Pancreas (tissue), 10 donors: ENCODE data around the gene ME1. TPM values are rescaled to one million over a fixed set of nuclear protein-coding genes. Genes with fewer than 3 reads are reported as not detected.
"Not testable (repeated sequence)": the region's sequence is repeated elsewhere in the genome, so short reads cannot be mapped to it uniquely, and the experiment has no call there.

ENCODE experiments used
- ATAC-seq, 4 donors: fragments of 200-7000 bp; cut with Tn5 transposase; one replicate each; pipeline versions ENCODE4 v1.8.0 to v1.9.1; 2020; ENCODE audit warnings: mild to moderate bottlenecking in 4 of 4, moderate library complexity in 4 of 4
- DNase-seq, 6 donors: peaks; one replicate each; pipeline ENCODE4 v3.0.0-alpha.2; 2020
- FAIRE-seq: peaks from 2 replicates; lab custom pipeline; 2012; peaks lifted over from hg19 to GRCh38; lab: Jason Lieb, UNC
- H3K27ac ChIP-seq, 4 donors: fragments of 200-600 bp; sonication (generic); 1 replicate in 3 of 4; 2 replicates in 1 of 4; pipeline versions ENCODE4 v1.5.0 to v1.8.0; 2020
- H3K27me3 ChIP-seq, 4 donors: fragments of 200-600 bp; one replicate each; pipeline ENCODE4 v1.8.0; 2021
- H3K36me3 ChIP-seq, 3 donors: fragments of 200-600 bp; sonication (generic) in 1 of 3; one replicate each; pipeline versions ENCODE4 v1.5.0 to v1.8.0; 2020 to 2021
- H3K4me1 ChIP-seq, 3 donors: fragments of 200-600 bp; one replicate each; pipeline ENCODE4 v1.8.0; 2021
- H3K4me3 ChIP-seq, 4 donors: fragments of 200-600 bp; sonication (generic) in 2 of 4; one replicate each; pipeline versions ENCODE4 v1.5.0 to v1.8.0; 2020 to 2021
- H3K9me3 ChIP-seq, 4 donors: fragments of 200-600 bp; one replicate each; pipeline ENCODE4 v1.8.0; 2021
- WGBS, 2 donors: extraction: QIAGEN DNeasy Blood & Tissue Kit; methylation state at CpG; one replicate each; pipeline ENCODE4 v1.1.7; 2013; 5-methylcytosine and 5-hydroxymethylcytosine counted together
- intact Hi-C, 3 donors: fragments of 100-400 bp; cut with DNase I; formaldehyde crosslinking; loops; one replicate each; pipeline versions ENCODE4 v1.11.1 to v1.14.2; 2022
- polyA plus RNA-seq, 2 donors: library from polyadenylated mRNA; stranded (reverse); fragments of 200-250 nt; gene quantifications; one replicate each; pipeline ENCODE4 v1.2.3, GENCODE V29; 2013
- total RNA-seq, 6 donors: library from RNA; stranded (reverse); fragmentation: NEBNext Ultra II Directional in 4 of 6; extraction: Animal tissue kit (Norgen Biotek cat#: 25700) in 4 of 6; gene quantifications; one replicate each; pipeline versions ENCODE4 v1.2.1 to v1.2.4, GENCODE V29; 2021 to 2023
- TF ChIP-seq, protein P1 (sequence below), 4 donors: fragments of 200-600 bp; sonication (generic) in 3 of 4; IDR thresholded peaks; one replicate each; pipeline versions ENCODE4 v1.5.0 to v1.8.0; 2021; ENCODE audit warnings: antibody characterized with exemption in 4 of 4
- donor health status: healthy with polysubstance abuse.
- donor health status: DM: no; HTN: no; CAD: no; lungs with moderate emphysema.
- donor health status: DM: no; HTN: no; CAD: no.
- donor health status: control.
- donor health status: control.
- donor health status: Bipolar disorder and iron deficiency.
- donor health status: DM: yes; HTN: yes; CAD: no.
- donor health status: DM: no; HTN: no; CAD: no.
- donor health status: DM: no; HTN: no; CAD: no.
- donor health status: DM: yes; HTN: yes; CAD: no.

The ME1 gene
- total and polyA plus RNA-seq, 8 donors: 1.5 to 4.6 (median 3.1) TPM

DNA sequence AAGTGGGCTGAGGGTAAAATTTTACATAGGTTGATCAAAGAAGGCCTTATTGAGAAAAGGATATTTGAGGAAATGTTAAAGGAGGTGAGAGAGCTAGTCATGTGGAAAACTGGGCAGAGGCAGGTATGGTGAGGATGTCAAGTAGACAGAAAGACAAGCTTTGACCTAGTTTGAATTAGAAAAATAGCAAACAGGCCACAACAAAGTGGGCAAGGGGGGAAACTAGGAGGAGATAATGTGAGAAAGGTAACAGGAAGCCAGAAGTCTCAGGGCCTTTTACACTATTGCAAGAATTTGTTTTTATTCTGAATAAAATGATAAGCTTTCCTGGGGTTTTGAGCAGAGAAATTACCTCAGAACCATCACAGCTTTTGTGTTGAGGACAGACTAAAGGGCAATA, 122.0 kb downstream of the ME1 start:
- no peak for ATAC-seq
- Histone ChIP-seq H3K36me3 (no peaks in the 10 kb centered on the region), H3K4me3 (no peak overlapping the region), H3K9me3 (no peaks in the 10 kb centered on the region), H3K27me3 (no peaks in the 10 kb centered on the region), H3K27ac (no peak overlapping the region), H3K4me1 (no peaks in the 10 kb centered on the region)
- no peak for FAIRE-seq
- DNase-seq: no peak
- intact Hi-C loops: no loop called here
- TF ChIP-seq, protein P1, sequence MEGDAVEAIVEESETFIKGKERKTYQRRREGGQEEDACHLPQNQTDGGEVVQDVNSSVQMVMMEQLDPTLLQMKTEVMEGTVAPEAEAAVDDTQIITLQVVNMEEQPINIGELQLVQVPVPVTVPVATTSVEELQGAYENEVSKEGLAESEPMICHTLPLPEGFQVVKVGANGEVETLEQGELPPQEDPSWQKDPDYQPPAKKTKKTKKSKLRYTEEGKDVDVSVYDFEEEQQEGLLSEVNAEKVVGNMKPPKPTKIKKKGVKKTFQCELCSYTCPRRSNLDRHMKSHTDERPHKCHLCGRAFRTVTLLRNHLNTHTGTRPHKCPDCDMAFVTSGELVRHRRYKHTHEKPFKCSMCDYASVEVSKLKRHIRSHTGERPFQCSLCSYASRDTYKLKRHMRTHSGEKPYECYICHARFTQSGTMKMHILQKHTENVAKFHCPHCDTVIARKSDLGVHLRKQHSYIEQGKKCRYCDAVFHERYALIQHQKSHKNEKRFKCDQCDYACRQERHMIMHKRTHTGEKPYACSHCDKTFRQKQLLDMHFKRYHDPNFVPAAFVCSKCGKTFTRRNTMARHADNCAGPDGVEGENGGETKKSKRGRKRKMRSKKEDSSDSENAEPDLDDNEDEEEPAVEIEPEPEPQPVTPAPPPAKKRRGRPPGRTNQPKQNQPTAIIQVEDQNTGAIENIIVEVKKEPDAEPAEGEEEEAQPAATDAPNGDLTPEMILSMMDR (IDR thresholded peaks at IDR 0.05): no peak

DNA sequence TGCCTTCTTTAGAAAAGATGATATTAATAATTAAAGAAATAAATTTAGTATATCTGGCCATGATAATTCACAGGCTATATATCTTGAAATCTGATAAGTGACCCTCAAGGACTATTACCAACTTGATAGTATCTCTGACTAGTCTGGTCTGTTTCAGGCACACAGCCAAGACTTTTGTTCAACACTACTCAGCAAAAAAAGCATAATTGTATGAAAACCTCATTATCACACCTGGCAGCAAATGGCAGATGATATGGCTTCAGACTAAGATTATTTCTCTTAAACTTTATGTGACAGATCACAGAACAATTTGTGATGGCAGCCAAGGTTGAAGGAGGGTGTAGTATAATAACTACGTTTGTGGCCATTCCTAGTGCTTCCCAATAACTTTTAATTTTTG, 123.0 kb downstream of the ME1 start:
- Histone ChIP-seq H3K36me3 (no peaks in the 10 kb centered on the region), H3K4me1 (no peaks in the 10 kb centered on the region), H3K27ac (no peak overlapping the region), H3K9me3 (no peaks in the 10 kb centered on the region), H3K4me3 (no peak overlapping the region), H3K27me3 (no peaks in the 10 kb centered on the region)
- 70 to 81% methylated on average over 1 of the region's 1 CpG for WGBS, 2 donors
- intact Hi-C loops: no loop called here
- ATAC-seq (no peak), DNase-seq (no peak), FAIRE-seq (no peak)
- TF ChIP-seq, protein P1 (IDR thresholded peaks at IDR 0.05): no peak

DNA sequence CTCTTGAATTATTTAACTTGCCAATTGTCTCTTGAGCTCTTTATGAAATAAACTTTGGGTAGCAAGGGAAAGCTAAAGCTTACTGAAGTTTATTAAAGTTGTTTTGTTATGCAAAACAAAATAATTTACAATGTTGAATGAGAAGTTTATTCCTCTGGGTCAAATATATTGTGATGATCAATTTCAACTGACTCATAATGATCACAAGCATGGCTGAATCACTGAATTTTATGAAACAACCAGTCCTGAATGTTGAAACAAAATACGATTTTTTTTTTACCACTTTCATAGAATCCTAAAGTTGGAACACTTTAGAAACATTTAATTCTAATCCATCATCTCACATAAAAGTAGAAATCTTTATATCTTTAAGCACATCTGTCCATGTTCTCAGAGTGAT, 127.4 kb downstream of the ME1 start:
- no peak for DNase-seq
- FAIRE-seq: no peak
- intact Hi-C loops: no loop called here
- TF ChIP-seq, protein P1 (IDR thresholded peaks at IDR 0.05): no peak
- H3K27ac ChIP-seq: no peak overlapping the region
- no peak for ATAC-seq
- no peaks in the 10 kb centered on the region for H3K27me3 ChIP-seq
- H3K4me3 ChIP-seq: no peak overlapping the region
- no peaks in the 10 kb centered on the region for H3K36me3 ChIP-seq
- no peaks in the 10 kb centered on the region for H3K9me3 ChIP-seq
- no peaks in the 10 kb centered on the region for H3K4me1 ChIP-seq
- 43 to 53% methylated on average over 1 of the region's 1 CpG for WGBS, 2 donors

DNA sequence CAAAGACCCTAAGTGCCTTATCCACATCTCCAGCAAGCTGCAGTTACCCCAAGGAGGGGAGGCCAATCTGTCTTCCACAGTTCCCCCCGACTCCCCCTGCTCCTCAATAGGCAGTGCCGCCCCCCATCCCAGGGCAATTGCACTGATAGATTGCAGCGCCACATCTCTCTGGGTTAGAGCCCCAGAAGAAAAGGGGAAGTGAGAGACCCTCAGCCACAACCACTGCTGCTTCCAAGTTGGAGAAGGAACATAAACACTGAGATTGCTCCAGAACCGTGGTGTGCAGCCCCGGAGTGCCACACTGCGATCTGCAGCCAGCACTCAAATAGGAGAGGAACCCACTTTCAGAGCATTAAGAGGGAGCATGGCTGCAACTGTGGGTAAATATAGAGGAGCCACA, 136.2 kb downstream of the ME1 start:
- Histone ChIP-seq H3K9me3 (no peaks in the 10 kb centered on the region), H3K27ac (no peak overlapping the region), H3K4me1 (no peaks in the 10 kb centered on the region), H3K4me3 (no peak overlapping the region), H3K27me3 (no peaks in the 10 kb centered on the region), H3K36me3 (no peaks in the 10 kb centered on the region)
- ATAC-seq (no peak), FAIRE-seq (no peak), DNase-seq (peak in 1 of 6 donors; percentile 27)
- intact Hi-C loops: no loop called here
- 90 to 95% methylated on average over 6 of the region's 6 CpGs for WGBS, 2 donors
- TF ChIP-seq, protein P1 (IDR thresholded peaks at IDR 0.05): no peak

DNA sequence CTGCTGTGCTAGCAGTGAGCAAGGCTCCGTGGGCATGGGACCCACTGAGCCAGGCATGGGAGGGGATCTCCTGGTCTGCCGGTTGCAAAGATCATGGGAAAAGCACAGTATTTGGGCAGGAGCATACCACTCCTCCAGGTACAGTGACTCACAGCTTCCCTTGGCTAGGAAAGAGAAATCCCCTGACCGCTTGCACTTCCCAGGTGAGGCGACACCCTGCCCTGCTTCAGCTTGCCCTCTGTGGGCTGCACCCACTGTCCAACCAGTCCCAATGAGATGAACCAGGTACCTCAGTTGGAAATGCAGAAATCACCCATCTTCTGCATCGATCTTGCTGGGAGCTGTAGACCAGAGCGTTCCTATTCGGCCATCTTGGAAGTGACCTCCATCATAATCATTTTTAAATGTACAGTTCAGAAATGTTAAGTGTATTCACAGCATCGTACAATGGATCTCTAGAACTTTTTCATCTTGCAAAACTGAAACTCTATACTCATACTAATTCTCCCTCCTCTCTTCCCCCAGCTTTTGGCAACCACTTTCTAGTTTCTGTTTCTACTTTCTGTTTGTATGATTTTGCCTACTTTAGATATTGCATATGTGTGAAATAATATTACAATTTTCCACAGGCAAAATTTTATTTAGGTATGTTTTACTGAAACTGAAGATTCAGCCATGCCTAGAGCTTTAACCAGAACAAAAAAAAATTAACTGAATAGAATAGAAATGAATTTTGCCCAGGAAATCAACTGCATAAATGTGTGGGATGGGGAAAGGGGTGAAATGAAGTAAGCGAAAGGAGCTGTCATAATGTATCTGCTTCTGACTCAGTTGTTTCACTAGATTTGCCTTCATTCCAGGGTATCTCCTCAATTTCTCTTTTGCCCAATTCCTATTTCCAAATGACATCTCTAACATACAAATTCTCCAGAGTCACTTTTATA, 137.7 kb downstream of the ME1 start:
- WGBS, 2 donors: 94 to 95% methylated on average over 9 of the region's 9 CpGs
- DNase-seq (no peak), ATAC-seq (no peak), FAIRE-seq (no peak)
- intact Hi-C loops: no loop called here
- Histone ChIP-seq H3K27ac (no peak overlapping the region), H3K4me1 (no peaks in the 10 kb centered on the region), H3K36me3 (no peaks in the 10 kb centered on the region), H3K4me3 (no peak overlapping the region), H3K9me3 (no peaks in the 10 kb centered on the region), H3K27me3 (no peaks in the 10 kb centered on the region)
- TF ChIP-seq, protein P1 (IDR thresholded peaks at IDR 0.05): no peak

DNA sequence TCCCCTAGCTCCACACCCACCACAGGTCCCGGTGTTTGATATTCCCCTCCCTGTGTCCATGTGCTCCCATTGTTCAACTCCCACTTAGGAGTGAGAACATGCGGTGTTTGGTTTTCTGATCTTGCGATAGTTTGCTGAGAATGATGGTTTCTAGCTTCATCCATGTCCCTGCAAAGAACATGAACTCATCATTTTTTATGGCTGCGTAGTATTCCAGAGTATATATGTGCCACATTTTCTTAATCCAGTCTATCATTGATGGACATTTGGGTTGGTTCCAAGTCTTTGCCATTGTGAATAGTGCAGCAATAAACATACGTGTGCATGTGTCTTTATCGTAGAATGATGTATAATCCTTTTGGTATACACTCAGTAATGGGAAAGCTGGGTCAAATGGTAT, 143.6 kb downstream of the ME1 start:
- 89 to 96% methylated on average over 6 of the region's 6 CpGs for WGBS, 2 donors
- FAIRE-seq, intact Hi-C loops: not testable (repeated sequence)

More for the DNA sequence above, 143.6 kb downstream of the ME1 start:
- not testable (repeated sequence) for H3K9me3 ChIP-seq, ATAC-seq, H3K27me3 ChIP-seq, H3K4me1 ChIP-seq, DNase-seq, H3K27ac ChIP-seq, H3K36me3 ChIP-seq, H3K4me3 ChIP-seq
